ENCODE results near the gene CFAP45. TPM values are rescaled to one million over a fixed set of nuclear protein-coding genes. Genes with fewer than 3 reads are reported as not detected.

The CFAP45 gene
- polyA plus RNA-seq, 3 donors, result 0.12 to 1.0 TPM; not detected in 1

DNA sequence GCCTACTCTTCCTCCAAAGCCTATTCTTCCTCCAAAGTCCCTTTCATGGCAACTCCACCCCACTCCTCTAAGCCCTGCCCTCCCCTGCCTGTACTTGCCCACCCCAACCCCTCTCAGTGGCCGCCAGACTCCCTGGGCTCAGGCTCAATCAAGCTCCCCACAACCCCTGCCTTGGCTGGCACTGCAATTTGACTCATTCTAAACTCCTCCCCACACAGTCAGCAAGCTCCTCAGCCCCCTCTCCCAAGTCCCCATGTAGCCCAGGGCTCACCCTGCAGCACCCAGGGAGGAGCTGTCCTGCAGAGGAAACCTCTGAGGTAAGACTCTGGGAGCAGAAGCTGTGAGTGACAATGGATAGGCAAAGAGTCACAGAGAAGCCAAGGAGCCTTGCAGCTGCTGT, 33.9 kb downstream of the CFAP45 start:
- no peak for DNase-seq
- H3K36me3 ChIP-seq (replicated peaks in 1 of 2; ENCODE audit: control insufficient read depth in 1 of 2, insufficient read depth in 2 of 2, low read length in 2 of 2), result no peaks in the 10 kb centered on the region
- H3K4me1 ChIP-seq (ENCODE audit: control insufficient read depth in 1 of 2, insufficient read depth in 2 of 2, low read length in 2 of 2), result peaks cover 11 to 13% of the 10 kb centered on the region in 2 donors
- no peak overlapping the region for H3K9ac ChIP-seq (ENCODE audit: insufficient read depth, low read length, poor library complexity, severe bottlenecking)
- WGBS (ENCODE audit: insufficient coverage), result 89% methylated on average over 1 of the region's 1 CpG
- H3K27me3 ChIP-seq (ENCODE audit: control insufficient read depth in 2 of 2, insufficient read depth in 2 of 2, low read length in 2 of 2), result no peaks in the 10 kb centered on the region
- H3K4me2 ChIP-seq (replicated peaks; ENCODE audit: extremely low read depth, low read length, poor library complexity, severe bottlenecking), result no peak overlapping the region
- TF ChIP-seq, protein P1, sequence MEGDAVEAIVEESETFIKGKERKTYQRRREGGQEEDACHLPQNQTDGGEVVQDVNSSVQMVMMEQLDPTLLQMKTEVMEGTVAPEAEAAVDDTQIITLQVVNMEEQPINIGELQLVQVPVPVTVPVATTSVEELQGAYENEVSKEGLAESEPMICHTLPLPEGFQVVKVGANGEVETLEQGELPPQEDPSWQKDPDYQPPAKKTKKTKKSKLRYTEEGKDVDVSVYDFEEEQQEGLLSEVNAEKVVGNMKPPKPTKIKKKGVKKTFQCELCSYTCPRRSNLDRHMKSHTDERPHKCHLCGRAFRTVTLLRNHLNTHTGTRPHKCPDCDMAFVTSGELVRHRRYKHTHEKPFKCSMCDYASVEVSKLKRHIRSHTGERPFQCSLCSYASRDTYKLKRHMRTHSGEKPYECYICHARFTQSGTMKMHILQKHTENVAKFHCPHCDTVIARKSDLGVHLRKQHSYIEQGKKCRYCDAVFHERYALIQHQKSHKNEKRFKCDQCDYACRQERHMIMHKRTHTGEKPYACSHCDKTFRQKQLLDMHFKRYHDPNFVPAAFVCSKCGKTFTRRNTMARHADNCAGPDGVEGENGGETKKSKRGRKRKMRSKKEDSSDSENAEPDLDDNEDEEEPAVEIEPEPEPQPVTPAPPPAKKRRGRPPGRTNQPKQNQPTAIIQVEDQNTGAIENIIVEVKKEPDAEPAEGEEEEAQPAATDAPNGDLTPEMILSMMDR (IDR thresholded peaks at IDR 0.05), result no peak
- intact Hi-C loops (cut with micrococcal nuclease), result no loop called here
- H3K27ac Mint-ChIP-seq, result peak overlapping the region in 2 of 7 donors; percentile 2 to 14
- H2AFZ ChIP-seq (ENCODE audit: insufficient read depth, low read depth, low read length, poor library complexity, severe bottlenecking), result no peak overlapping the region
- H3K79me2 ChIP-seq (ENCODE audit: insufficient read depth, low read length), result no peaks in the 10 kb centered on the region
- no peak overlapping the region for H3K4me3 ChIP-seq (replicated peaks in 1 of 3; ENCODE audit: low read depth in 2 of 3, low read length in 3 of 3)
- no peak overlapping the region for H3K27ac ChIP-seq (ENCODE audit: low read depth in 1 of 2, low read length in 2 of 2)
- H3K9me3 Mint-ChIP-seq, result no peaks in the 10 kb centered on the region
- H3K9me3 ChIP-seq (replicated peaks in 1 of 2; ENCODE audit: control insufficient read depth in 1 of 2, insufficient read depth in 1 of 2, low read length in 2 of 2), result no peaks in the 10 kb centered on the region
- no peaks in the 10 kb centered on the region for H3K36me3 Mint-ChIP-seq
- H3K4me1 Mint-ChIP-seq, result peaks cover 12% of the 10 kb centered on the region
- no peaks in the 10 kb centered on the region for H4K20me1 ChIP-seq (ENCODE audit: insufficient read depth, low read length)
- peak overlapping the region in 1 of 2 donors; percentile 27 for H3K4me3 Mint-ChIP-seq
- H3K27me3 Mint-ChIP-seq (ENCODE audit: low read depth in 3 of 3), result peaks cover 9 to 12% (median 11%) of the 10 kb centered on the region in 3 donors

- H3K27me3 Mint-ChIP-seq (ENCODE audit: low read depth in 3 of 3), result peaks cover 10 to 12% (median 11%) of the 10 kb centered on the region in 3 donors
- no peaks in the 10 kb centered on the region for H3K36me3 ChIP-seq (replicated peaks in 1 of 2; ENCODE audit: control insufficient read depth in 1 of 2, insufficient read depth in 2 of 2, low read length in 2 of 2)
- H3K27me3 ChIP-seq (ENCODE audit: control insufficient read depth in 2 of 2, insufficient read depth in 2 of 2, low read length in 2 of 2), result peaks cover 0 to 2% of the 10 kb centered on the region in 2 donors
- H3K9me3 Mint-ChIP-seq, result no peaks in the 10 kb centered on the region
- no peaks in the 10 kb centered on the region for H4K20me1 ChIP-seq (ENCODE audit: insufficient read depth, low read length)
- H3K4me2 ChIP-seq (replicated peaks; ENCODE audit: extremely low read depth, low read length, poor library complexity, severe bottlenecking), result no peak overlapping the region
- H3K79me2 ChIP-seq (ENCODE audit: insufficient read depth, low read length), result no peaks in the 10 kb centered on the region
- intact Hi-C loops (cut with micrococcal nuclease), result no loop called here
- no peak overlapping the region for H3K27ac ChIP-seq (ENCODE audit: low read depth in 1 of 2, low read length in 2 of 2)
- TF ChIP-seq, protein P1 (IDR thresholded peaks at IDR 0.05), result no peak
- no peak overlapping the region for H3K4me3 ChIP-seq (replicated peaks in 1 of 3; ENCODE audit: low read depth in 2 of 3, low read length in 3 of 3)
- H3K9me3 ChIP-seq (replicated peaks in 1 of 2; ENCODE audit: control insufficient read depth in 1 of 2, insufficient read depth in 1 of 2, low read length in 2 of 2), result no peaks in the 10 kb centered on the region
- no peak overlapping the region for H2AFZ ChIP-seq (ENCODE audit: insufficient read depth, low read depth, low read length, poor library complexity, severe bottlenecking)
- peaks cover 6% of the 10 kb centered on the region for H3K4me1 Mint-ChIP-seq
- H3K27ac Mint-ChIP-seq, result no peak overlapping the region
- no peak overlapping the region for H3K4me3 Mint-ChIP-seq
- H3K9ac ChIP-seq (ENCODE audit: insufficient read depth, low read length, poor library complexity, severe bottlenecking), result no peak overlapping the region
- 96% methylated on average over 2 of the region's 2 CpGs for whole genome bisulfite sequencing (ENCODE audit: insufficient coverage)
- H3K4me1 ChIP-seq (ENCODE audit: control insufficient read depth in 1 of 2, insufficient read depth in 2 of 2, low read length in 2 of 2), result peaks cover 5% of the 10 kb centered on the region in 2 donors
- H3K36me3 Mint-ChIP-seq, result no peaks in the 10 kb centered on the region
- no peak for DNase-seq
Measured at GRCh38 chr1:159864262-159864661, 35.7 kb downstream of the CFAP45 start.

Data from CD14-positive monocyte (primary cell).